ENCODE results near the gene PTPN23. TPM values are rescaled to one million over a fixed set of nuclear protein-coding genes. Genes with fewer than 3 reads are reported as not detected.

Gene PTPN23
- total and polyA plus RNA-seq, 7 donors: 7.8 to 26.9 (median 11.4) TPM

DNA sequence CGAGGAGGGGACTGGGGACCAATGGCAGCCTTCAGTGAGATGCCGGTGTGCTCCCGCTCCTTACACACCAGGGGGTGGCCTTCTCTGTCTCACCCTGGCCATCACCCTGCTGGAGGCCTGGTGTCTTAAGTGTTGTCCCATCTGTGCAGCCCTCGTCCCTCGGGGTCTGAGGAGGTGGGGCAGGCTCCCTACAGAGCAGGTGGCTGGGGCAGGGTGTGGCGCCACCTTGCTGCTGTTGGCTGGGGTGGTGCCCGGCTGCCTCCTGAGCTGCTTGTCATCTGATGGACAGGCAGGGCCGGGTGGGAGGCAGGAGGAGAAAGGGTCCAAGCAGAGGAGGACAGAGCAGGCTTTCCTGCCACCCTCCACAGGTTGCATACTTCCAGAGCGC is 25.9 kb downstream of the PTPN23 start:
- peak; percentile 65 for DNase-seq
- peaks cover 19 to 68% (median 47%) of the 10 kb centered on the region in 4 donors for H3K36me3 ChIP-seq
- 57 to 82% methylated on average over 9 of the region's 9 CpGs for WGBS, 2 donors
- no peaks in the 10 kb centered on the region for H3K27me3 ChIP-seq
- peaks cover 0 to 23% (median 23%) of the 10 kb centered on the region in 4 donors for H3K4me1 ChIP-seq
- intact Hi-C loops (cut with DNase I): no loop called here
- TF ChIP-seq, protein P1, sequence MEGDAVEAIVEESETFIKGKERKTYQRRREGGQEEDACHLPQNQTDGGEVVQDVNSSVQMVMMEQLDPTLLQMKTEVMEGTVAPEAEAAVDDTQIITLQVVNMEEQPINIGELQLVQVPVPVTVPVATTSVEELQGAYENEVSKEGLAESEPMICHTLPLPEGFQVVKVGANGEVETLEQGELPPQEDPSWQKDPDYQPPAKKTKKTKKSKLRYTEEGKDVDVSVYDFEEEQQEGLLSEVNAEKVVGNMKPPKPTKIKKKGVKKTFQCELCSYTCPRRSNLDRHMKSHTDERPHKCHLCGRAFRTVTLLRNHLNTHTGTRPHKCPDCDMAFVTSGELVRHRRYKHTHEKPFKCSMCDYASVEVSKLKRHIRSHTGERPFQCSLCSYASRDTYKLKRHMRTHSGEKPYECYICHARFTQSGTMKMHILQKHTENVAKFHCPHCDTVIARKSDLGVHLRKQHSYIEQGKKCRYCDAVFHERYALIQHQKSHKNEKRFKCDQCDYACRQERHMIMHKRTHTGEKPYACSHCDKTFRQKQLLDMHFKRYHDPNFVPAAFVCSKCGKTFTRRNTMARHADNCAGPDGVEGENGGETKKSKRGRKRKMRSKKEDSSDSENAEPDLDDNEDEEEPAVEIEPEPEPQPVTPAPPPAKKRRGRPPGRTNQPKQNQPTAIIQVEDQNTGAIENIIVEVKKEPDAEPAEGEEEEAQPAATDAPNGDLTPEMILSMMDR (IDR thresholded peaks at IDR 0.05): no peak
- TF ChIP-seq POLR2AphosphoS5 (IDR thresholded peaks at IDR 0.05) (no peak), EP300 (IDR thresholded peaks at IDR 0.05) (no peak), POLR2A (IDR thresholded peaks at IDR 0.05) (no peak)
- H3K27ac ChIP-seq: no peak overlapping the region
- H3K9me3 ChIP-seq: no peaks in the 10 kb centered on the region
- no peak overlapping the region for H3K4me3 ChIP-seq

DNA sequence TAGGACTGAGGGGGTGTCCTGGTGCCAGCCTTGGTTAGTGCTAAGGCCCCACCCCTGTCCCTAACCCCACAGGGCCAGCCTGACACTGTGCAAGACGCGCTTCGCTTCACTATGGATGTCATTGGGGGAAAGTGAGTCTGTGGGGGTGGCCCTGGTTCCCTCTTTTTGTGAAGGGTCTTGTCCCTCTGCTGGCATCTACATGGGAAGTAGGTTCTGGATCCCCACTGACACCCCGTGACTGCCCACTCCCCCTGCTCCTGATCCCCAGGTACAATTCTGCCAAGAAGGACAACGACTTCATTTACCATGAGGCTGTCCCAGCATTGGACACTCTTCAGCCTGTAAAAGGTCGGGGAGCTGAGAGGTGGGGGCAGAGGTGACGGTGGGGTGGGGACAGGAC is 26.4 kb downstream of the PTPN23 start:
- 91 to 96% methylated on average over 7 of the region's 7 CpGs for WGBS, 2 donors
- no peak for DNase-seq
- H3K27ac ChIP-seq: no peak overlapping the region

GRCh38 chr3:47407896-47408838 is 27.3 kb downstream of the PTPN23 start:
- DNase-seq: no peak
- intact Hi-C loops (cut with DNase I): no loop called here
- Histone ChIP-seq H3K4me3 (no peak overlapping the region), H3K9me3 (no peaks in the 10 kb centered on the region), H3K36me3 (peaks cover 19 to 75% (median 61%) of the 10 kb centered on the region in 4 donors), H3K27me3 (no peaks in the 10 kb centered on the region), H3K4me1 (peaks cover 0 to 23% (median 23%) of the 10 kb centered on the region in 4 donors), H3K27ac (no peak overlapping the region)
- WGBS, 2 donors: 93 to 94% methylated on average over 18 of the region's 18 CpGs
- TF ChIP-seq POLR2A (IDR thresholded peaks at IDR 0.05): no peak
- TF ChIP-seq POLR2AphosphoS5 (IDR thresholded peaks at IDR 0.05): no peak
- TF ChIP-seq, protein P1 (IDR thresholded peaks at IDR 0.05): no peak
- no peak for TF ChIP-seq EP300 (IDR thresholded peaks at IDR 0.05)

More for the DNA sequence above, 26.4 kb downstream of the PTPN23 start:
- Histone ChIP-seq H3K4me3 (no peak overlapping the region), H3K4me1 (peaks cover 0 to 23% (median 23%) of the 10 kb centered on the region in 4 donors), H3K27me3 (no peaks in the 10 kb centered on the region), H3K36me3 (peaks cover 19 to 72% (median 52%) of the 10 kb centered on the region in 4 donors), H3K9me3 (no peaks in the 10 kb centered on the region)
- intact Hi-C loops (cut with DNase I): no loop called here
- TF ChIP-seq EP300 (IDR thresholded peaks at IDR 0.05) (no peak), POLR2AphosphoS5 (IDR thresholded peaks at IDR 0.05) (no peak)
- TF ChIP-seq, protein P1 (IDR thresholded peaks at IDR 0.05): no peak

DNA sequence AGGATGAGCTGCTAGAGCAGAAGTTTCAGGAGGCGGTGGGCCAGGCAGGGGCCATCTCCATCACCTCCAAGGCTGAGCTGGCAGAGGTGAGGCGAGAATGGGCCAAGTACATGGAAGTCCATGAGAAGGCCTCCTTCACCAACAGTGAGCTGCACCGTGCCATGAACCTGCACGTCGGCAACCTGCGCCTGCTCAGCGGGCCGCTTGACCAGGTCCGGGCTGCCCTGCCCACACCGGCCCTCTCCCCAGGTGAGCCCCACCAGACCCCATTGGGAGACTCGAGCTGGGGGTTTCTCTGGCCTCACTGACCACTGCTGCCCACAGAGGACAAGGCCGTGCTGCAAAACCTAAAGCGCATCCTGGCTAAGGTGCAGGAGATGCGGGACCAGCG is 28.0 kb downstream of the PTPN23 start:
- H3K4me1 ChIP-seq: peaks cover 0 to 23% (median 22%) of the 10 kb centered on the region in 4 donors
- no peak overlapping the region for H3K4me3 ChIP-seq
- DNase-seq: no peak
- TF ChIP-seq EP300 (IDR thresholded peaks at IDR 0.05) (no peak), POLR2AphosphoS5 (IDR thresholded peaks at IDR 0.05) (no peak), POLR2A (IDR thresholded peaks at IDR 0.05) (no peak)
- TF ChIP-seq, protein P1 (IDR thresholded peaks at IDR 0.05): no peak
- H3K27me3 ChIP-seq: no peaks in the 10 kb centered on the region
- intact Hi-C loops (cut with DNase I): no loop called here
- no peaks in the 10 kb centered on the region for H3K9me3 ChIP-seq
- H3K27ac ChIP-seq: no peak overlapping the region
- 95 to 96% methylated on average over 15 of the region's 15 CpGs for WGBS, 2 donors
- peaks cover 19 to 82% (median 68%) of the 10 kb centered on the region in 4 donors for H3K36me3 ChIP-seq
